Hematopoietic multipotent progenitor cell treated with erythropoietin and hydrocortisone succinate and interleukin-3 and kit ligand, for 17 days (in vitro differentiated cells): Measurements from ENCODE around the gene LRG1.

ENCODE experiments used
- DNase-seq: peaks from one replicate; pipeline ENCODE4 v3.0.0-alpha.2; 2015; ENCODE audit warnings: low spot score

The LRG1 gene, protein sequence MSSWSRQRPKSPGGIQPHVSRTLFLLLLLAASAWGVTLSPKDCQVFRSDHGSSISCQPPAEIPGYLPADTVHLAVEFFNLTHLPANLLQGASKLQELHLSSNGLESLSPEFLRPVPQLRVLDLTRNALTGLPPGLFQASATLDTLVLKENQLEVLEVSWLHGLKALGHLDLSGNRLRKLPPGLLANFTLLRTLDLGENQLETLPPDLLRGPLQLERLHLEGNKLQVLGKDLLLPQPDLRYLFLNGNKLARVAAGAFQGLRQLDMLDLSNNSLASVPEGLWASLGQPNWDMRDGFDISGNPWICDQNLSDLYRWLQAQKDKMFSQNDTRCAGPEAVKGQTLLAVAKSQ

DNA sequence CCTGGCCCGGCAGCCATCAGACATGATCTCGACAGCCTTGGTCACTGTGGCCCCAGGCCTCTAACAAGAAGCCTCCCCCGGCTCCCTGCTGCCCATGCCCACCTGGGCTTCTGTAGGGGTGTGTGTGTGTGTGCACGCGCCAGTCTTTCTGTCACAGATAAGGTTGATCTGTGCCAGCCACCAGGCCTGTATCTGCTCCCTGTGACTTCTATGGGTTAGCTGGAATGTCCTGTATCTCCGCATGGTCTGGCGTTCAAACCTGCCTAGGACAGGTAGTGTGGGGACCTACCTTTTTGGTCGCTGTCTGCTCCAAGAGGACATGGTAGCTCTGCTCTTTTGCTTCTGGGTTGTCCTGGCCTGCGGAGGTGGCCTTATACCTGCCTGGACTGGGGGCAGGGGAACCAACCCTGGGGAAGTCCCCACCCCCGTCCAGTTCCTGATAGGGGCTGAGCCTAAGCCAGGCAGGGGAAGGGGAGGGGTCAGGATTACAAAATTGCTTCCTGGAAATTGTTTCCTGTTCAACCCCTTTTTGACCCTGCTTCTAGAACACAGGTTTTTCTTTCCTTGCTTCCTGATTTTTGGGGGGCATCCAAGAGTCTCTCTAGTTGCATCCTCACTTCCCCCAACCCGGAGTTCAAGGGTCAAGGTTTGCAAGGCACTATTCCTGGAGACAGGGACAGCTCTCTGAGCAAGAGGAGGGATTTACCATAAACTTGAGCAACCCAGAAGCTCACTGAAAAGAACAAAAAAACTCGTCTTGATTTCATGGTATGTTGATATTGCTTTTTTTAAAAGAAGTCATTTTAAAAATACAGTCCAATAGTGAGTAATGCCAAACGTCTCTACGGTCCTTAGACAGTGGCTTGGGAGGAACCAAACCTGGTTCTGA, at the start of gene LRG1:
Gene LRG1, minus strand, starts transcription at position 344 of the 889 bp plus-strand sequence. Its CDS starts 23 bp downstream, at position 321.
- no peak for DNase-seq

DNA sequence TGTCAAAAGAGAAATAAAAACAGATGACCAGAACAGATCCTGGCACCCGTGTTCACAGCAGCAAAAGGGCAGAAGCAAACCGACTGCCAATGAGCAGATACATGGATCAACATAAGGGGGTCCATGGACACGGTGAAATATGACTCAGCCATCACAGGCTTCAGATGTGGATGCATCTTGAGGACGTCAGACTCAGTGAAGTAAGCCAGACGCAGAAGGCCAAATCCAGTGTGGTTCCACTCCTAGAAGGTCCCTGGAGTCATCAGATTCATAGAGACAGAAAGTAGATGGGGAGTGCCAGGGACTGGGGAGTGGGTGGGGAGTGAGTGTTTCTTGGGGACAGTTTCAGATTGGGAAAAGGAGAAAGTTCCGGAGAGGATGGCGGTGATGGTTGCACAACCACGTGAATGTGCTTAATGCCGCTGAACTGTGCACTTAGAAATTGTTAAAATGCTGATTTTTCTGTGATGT, 48.5 kb upstream of the LRG1 start:
- no peak for DNase-seq

DNA sequence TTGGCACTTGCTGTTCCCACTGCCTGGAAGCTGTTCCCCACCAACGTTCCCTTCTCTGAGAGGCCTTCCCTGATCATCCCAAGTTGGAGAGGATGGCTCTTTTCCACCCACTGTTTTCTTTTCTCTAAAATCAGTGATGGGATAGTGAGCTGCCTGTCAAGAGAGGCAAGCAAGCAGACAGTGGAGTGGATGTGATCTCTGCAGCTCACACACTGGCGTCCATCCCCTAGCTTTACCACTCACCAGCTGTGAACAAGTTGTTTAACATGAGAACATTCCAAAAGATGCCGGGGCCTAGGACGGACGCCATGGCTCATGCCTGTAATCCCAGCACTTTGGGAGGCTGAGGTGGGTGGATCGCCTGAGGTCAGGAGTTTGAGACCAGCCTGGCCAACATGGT, 47.7 kb upstream of the LRG1 start:
- no peak for DNase-seq

DNA sequence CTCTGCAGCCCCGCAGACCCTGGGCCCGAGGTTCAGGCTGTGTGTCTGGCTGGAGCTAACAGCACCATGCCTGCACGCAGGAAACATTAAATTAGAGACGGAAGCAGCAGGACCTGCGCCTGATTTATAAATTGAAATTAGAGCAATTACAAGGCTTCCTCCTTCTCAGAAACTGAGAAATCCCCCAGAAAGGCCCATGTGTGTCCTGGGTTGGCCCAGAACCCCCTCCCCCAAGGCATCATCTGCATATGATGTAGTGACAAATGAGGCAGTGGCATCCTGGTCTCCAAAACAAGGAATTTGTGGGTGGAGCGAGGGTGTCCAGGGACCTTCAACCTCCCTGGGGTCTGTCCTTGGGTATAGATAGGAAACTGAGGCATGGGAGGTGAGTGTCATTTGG, 46.9 kb upstream of the LRG1 start:
- no peak for DNase-seq

DNA sequence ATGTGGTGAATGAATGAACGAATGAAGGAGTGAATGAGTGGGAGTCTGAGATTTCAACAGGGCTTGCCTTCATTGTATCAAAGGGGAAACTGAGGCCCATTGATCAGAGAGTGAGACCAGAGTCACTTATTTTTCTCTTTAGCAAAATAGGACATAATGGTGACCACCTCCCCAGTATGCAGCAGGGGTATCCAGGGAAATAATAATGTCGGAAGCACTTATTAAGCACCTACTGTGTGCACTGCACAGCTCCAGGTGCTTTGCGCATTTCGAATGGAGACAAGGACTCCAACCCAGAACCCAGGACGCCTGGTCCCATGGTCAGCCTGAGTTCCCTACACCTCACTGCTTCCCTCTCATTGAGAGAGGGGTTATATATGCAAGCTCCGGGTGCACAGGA, 46.4 kb upstream of the LRG1 start:
- DNase-seq = no peak

DNA sequence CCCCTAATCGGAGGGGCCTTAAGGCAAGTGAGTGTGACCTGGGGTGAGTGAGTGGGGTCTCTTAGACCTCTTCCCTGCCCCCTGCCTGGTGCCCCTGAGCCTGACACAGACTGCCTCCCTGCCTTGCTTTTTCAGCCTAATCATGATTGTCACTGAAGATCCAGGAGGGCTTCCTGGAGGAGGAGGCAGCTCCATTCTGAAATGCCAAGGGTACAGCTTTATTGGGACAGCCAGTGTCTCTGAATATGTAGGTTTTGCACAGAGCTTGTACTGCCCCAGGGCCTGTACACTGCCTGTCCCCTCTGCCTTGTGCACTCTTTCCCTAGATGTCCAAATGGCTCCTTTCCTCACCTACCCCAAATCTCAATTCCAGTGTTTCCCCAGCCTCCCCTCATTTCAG, 45.7 kb upstream of the LRG1 start:
- no peak for DNase-seq

DNA sequence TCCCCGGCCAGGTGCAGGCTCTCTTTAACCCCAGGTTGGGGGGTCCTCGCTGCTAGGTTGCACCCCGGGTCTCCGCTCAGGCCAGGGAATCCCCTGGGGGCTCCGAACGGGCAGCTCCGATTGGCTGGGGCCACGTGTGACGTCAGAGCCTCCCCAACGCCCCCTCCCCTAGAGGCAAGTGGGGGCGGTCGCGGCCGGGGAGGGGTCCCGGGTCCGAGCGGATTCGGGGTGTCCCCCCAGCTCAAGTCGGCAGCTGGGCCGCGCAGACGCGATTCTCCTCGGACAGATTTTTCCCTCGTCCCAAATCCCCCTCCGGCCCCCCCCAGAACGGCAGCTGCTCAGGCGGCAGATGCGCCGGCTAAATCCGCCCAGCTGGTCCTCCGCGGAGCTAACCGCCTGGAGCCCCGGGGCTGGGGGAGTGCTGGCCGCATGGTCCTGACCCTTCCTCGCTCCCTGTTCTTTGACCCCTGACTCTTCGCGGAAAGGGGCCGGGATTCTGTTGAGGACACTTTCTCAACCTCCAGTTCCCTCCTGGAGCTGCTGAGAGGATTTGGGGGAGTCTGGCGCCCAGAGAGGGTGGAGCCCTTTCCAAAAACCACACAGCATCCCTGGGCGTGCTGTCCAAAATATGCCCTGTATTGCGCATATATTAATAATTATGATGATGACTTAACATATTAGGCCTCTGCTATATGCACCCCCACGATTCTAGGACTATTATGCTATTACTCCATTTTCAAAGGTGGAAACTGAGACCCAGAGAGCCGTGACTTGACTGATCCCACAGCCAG, 45.0 kb upstream of the LRG1 start:
- no peak for DNase-seq

DNA sequence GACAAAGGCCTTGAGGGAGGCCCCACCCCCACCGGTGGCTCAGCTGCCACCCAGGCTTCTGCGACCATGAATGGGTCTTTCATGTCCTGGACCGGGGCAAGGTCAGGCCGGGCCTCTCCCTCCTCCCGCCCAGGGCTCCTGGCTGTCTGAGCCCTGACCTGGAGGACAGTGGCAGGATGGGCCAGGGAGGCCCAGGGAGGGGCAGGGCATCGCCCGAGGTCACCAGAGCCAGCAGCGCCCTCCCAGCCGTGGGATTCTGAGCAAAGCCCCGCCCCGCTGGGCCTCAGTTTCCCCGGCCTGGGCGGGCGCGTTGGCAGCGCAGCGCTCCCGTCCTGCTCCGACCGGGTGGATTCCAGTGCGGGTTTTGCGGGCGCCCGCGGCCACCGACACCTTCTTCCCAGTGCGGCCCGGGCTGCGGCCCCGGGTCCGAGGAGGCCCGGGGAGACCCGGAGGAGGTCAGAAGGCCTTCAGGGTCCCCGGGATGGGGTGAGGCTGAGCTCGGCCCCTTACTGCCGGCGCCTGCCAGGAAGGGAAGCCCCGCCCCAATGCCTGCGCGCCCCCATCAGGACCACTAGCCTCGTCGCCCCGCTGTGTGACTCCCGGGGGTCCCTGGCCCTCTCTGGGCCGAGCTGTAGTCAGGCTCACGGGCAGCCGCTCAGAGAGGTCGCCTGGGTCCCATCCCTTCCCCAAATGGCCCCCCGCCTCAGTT, 44.3 kb upstream of the LRG1 start:
- no peak for DNase-seq

DNA sequence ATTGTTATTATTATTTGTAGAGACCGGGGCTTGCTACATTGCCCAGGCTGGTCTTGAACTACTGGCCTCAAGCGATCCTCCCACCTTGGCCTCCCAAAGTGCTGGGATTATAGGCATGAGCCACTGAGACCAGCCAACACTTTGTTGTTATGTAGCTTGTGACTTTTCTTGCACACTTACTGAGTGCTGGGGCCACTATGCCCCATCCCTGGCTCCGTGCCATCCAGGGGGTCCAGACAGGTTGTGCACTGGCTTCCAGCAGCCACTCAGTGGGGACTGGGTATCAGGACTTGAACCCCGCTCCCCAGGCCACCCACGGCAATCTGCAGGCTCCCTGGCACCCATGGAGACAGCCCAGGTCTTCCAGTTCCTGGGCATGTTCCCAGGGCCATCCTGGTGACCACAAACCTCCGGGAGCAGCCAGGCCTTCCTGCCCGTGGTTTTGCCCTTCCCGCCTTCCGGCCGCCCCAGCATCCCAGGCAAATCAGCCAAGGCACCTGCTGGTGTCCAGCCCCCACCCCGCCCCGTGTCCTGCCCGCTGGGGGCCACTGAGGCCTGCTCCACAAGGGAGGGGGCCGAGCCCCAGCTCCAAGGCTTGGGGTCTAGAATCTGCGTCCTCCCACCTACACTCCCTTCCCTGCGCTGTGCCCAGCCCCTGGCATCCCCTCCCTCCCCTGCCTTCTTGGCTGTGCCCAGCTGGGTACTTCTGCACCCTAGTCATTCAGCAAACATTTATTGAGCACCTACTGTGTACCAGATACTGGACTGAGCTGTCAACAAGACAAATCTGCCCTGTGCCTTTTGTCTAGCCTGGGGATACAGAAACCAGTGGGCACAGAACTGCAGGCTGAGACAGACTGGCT, 43.4 kb upstream of the LRG1 start:
- no peak for DNase-seq

DNA sequence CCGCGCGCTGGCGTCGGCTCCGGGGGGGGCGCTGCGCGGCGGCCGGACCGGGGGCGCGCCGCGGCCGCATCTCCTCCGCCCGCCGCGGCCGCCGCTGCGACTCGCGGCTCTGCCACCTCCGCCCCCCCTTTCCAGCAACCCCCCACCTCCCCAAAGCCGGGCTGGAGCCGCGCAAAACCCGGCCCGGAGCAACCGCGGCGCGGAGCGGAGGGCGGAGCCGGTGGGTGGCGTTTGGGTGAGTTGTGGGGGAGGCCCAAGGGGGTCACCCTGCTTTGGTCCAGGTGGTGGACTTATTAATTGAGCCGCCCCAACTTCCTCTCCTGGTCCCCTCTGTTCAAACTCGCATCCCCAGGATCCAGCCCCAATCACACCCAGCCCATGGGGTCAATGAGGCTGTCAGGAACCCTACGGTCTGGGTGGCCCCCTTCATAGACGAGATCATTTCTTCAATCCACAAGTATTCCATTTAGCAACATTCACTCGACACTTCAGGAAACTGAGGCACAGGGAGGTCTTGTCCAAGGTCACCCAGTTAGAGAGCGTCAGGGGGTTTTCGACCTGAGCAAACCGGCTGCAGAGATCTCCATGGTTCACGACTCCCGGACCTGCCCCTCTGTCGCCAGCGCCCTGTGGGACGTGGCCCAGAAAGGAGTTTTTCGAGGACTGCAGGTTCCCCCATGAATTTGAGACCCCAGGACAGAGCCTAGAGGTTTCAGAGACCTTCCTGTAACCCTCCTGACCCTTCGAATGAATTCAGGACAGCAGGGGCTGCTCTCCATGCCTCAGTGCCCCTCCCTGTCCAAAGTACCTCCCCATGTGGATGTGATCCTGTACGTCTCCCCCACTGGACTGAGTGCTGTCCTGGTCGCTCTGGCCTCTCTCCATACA, 42.1 kb upstream of the LRG1 start:
- no peak for DNase-seq

DNA sequence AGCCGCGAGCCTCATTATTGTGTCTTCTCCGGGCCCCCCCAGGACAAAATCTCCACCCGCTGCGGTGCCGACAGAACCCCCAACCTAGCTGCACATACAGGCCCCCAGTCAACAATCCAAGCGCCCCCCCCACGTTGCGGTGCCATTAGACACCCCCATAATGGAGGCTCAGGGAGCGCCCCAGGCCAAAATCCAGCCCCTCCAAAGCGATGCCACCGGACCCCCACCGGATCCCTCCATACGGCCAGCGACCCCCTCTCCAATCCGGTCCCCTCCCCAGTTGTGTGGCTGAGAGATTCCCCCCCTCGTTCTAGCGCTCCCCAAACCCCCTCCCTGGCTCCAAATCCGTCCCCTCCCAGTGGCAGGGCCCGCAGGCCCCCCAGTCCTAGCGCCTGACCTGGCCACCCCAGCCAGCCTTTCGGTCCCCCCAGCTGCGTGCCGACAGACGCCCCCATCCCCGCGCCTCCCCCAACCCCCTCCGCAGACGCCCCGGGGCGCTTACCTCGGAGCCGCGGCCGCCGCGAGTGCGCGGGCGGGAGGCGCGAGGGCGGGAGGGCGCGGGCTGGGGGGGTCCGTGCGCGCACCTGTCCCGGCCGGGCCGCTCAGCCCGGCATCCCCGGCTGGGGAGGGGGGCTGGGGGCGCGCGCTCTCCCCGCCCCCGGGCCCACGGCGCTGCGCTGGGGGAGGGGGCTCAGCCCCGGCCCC, 41.3 kb upstream of the LRG1 start:
- DNase-seq = no peak

DNA sequence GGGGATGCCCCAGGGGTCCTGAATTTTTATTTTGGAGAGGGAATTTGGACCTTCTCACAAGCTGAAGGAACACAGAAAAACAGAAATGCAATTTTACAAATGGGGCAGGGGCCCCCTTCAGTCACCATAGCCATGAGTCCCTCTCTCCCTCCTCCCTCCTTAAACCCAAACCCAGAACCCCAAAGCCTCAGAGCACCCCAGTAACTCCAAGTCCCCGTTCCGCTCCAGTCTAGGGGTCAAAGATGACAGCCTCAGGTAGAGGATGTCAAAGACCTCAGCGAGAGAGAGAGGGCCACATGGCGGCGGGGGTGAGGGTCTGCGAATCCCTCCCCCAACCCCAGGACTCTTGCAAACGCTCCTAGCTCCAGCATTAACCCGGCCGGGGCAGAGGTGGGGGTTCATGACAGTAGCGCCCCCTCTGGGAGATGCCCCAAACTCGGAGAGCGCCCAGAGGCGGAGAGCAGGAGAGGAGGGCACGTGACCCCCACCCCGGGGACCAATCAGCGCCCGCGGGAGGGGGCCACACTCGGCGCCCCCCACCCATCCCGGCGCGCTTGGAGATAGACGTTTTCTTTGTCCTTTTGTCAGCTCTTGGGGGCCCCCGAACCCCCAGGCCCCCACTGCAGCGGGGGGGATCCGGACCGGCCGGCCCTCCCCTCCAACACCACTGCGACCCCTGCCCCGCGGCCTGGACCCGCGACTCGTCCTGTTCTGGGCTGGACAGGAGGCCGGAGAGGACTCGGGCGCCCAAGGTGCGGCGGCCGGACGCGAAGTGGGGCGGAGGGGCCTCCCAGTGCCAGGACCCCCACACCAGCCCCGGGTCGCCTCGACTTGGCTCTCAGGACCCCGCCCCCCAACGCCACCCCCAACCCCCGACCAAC, 40.4 kb upstream of the LRG1 start:
- no peak for DNase-seq

DNA sequence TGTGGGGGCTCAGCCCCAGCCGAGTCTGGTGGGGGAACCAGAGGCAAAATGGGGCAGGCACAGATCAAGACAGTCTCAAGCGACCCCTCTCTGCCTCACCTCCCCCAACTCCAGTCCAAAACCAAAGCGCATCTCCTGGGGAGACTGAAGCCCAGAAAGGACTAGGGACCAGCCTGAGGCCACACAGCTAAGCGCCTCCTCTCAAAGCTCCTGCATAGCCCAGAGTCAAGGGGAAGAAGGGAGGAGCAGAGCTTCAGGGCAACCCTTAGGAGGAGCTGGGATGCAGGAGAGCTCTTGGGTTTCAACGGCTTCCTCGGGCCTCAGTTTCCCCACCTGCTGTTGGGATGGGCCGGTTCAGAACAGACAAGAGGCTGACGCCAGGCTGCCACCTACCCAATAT, 39.6 kb upstream of the LRG1 start:
- DNase-seq = no peak

DNA sequence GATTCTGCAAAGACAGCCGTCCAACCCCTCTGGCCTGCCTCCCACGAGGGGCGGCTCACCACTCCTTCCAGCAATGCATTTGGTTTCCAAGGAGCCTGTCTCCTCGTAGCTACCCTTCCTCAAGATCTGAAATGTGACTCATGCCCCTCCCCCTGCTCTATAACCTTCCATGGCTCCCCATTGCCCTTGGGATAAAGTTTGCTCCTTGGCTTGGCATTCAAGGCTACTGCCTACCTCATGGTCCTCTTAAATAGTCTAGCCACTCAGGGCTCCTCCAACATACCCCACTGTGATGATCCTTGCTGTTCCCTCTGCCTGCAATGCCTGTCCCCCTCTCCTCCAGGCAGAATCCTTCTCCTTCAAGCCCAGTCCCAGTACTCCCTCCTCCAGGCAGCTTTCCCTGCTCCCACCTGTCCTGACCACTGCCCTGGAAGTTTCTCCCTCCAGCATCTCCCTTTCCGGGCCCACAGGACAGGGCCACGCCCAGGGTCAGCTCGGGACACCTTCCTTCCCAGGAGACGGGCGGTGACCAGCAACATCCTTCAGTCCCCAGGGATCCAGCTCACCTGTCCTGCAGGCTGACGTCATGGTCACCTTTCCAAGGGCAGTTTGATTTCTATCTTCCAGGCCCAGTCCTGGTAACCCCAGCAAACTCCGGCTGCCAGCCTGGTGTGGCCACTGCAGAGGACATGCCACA, 38.9 kb upstream of the LRG1 start:
- no peak for DNase-seq

DNA sequence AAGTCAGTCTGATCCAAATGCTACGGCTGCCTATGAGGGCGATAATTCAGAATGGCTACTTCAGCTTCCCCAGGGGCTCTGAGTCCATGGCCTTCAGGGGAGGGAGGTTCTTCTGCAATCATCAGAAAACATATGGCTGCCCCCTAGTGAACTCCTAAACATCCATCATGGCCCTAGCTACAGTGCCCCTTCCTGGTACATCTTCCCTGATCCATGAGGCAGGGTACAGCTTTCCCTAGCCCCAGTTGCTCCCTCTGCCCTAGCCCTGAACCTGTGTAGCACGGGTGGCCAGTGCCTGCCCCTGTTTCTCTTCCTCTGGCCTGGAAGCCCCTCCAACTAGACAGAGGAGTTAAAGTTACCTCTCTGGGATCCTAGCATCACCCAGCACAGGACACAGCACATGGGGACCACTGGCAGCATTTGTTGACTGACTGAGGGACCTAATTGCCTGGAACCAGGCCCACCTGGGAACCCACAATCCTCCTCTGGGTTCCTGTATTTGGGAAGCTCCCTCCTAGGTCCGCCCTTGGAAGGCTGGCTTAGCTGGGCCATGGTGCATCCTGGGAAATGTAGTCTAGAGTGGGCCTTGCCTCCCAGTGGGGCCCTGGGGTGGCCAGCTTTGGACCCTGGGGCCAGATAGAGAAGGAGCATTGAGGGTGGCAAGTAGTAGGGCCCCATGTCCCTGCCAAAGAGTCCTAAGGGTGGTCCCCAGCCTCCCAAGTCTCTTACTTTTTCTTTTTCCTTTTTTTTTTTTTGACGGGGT, 37.4 kb upstream of the LRG1 start:
- DNase-seq = no peak

DNA sequence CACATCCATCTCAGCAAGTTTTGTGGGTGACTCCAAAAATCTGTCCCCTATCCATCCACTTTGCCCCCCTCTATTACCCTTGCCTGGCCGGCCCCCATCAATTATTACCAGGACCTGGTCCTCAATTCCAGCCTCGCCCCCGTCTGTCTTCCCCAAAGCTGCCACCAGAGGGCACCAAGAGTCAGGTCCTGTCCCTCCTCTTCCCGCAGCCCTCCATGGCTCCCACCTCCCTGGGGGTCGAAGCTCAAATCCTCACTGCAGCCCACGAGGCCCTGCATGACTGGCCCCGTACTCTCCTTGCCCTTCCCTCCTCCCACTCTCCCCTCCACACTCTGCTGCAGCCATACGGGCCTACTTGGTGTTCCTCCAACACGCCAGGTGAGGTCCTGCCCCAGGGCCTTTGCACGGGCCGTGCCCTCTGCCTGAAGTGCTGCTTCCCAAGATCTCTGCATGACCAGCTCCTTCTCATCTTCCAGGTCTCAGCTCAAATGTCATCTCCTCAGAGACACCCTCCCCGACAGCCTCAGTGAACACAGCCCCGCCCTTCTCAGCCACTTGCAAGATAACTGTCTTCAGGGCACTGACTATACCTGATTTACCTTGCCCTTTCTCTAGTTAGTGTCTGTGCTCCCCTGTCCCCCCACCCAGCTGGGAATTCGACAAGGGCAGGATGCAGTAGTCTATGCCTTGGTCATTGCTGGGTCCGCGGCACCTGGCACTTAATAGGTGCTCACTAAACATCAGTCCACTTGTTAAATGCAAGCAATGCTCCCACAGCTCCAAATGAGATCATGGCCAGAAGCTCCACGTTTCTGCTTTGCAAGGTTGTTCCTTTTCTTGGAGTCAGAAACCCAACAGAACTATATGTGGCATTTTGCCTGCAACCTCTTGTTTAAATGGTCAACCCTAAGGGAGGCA, 36.4 kb upstream of the LRG1 start:
- DNase-seq = peak; percentile 57
